ENCODE results near the gene OR2A2. TPM values are rescaled to one million over a fixed set of nuclear protein-coding genes. Genes with fewer than 3 reads are reported as not detected.

The OR2A2 gene
- polyA plus RNA-seq, 1 of the 3 experiments (the other 2 are of a cell fraction), result not detected

DNA sequence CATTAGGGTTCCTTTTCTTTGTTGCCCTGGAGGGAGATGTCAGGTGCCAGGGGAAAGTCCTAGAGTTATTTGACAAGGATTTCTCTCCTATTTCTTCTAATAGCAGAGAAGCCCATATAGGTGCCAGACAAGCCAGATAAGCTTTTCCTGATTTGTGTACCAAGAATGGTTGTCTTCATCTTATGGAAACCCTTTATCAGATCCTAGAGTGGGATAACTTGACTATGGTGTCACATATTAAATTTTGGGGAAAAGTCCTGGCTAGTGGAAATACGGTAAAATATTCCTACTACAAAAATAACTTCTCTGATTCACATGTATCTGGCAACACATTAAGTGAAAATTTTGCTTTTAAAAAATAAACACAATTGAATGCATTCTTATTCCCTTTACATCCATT lies 22.2 kb upstream of the OR2A2 start:
- H3K9me2 ChIP-seq, result no peaks in the 10 kb centered on the region
- H3K36me3 ChIP-seq (replicated peaks in 1 of 2; ENCODE audit: control insufficient read depth in 1 of 2, insufficient read depth in 2 of 2, low read length in 1 of 2), result no peaks in the 10 kb centered on the region
- no peaks in the 10 kb centered on the region for H3K79me2 ChIP-seq (ENCODE audit: insufficient read depth)
- H3K9me3 ChIP-seq, result no peaks in the 10 kb centered on the region
- H4K20me1 ChIP-seq (ENCODE audit: insufficient read depth), result no peaks in the 10 kb centered on the region
- no peaks in the 10 kb centered on the region for H3K4me1 ChIP-seq (ENCODE audit: control insufficient read depth in 1 of 2, insufficient read depth in 2 of 2, low read depth in 1 of 2, low read length in 1 of 2)
- no peak overlapping the region for H2AFZ ChIP-seq (ENCODE audit: low read depth)
- no peak overlapping the region for H3K4me2 ChIP-seq
- H3K9ac ChIP-seq, result no peak overlapping the region
- ChIA-PET POLR2A (no interaction called here), CTCF (no interaction called here)
- no peak overlapping the region for H3K27ac ChIP-seq (ENCODE audit: low read depth in 2 of 2, low read length in 1 of 2)
- 2% methylated on average over 1 of the region's 1 CpG for WGBS (ENCODE audit: low lambda C conversion rate)
- H3K27me3 ChIP-seq (ENCODE audit: insufficient read depth), result peaks cover 4% of the 10 kb centered on the region; the same call in 1 of the 2 replicates
- TF ChIP-seq RAD21 (IDR thresholded peaks at IDR 0.05; ENCODE audit: low read length) (no peak), SMC3 (IDR thresholded peaks at IDR 0.05; ENCODE audit: low read depth, low read length) (no peak), TAF1 (IDR thresholded peaks at IDR 0.05; ENCODE audit: borderline replicate concordance, low read depth, low read length) (no peak), FOXJ3 (CRISPR knock-in tag; IDR thresholded peaks at IDR 0.05) (no peak), IRF3 (IDR thresholded peaks at IDR 0.05; ENCODE audit: low read depth, low read length) (no peak), RFX5 (IDR thresholded peaks at IDR 0.05; ENCODE audit: low read length) (no peak), CHD2 (IDR thresholded peaks at IDR 0.05; ENCODE audit: low read length, partially characterized antibody) (no peak), EP300 (IDR thresholded peaks at IDR 0.05; ENCODE audit: borderline replicate concordance in 1 of 2, low read depth in 1 of 2, low read length in 1 of 2) (no peak), PBX3 (IDR thresholded peaks at IDR 0.05) (no peak), FOXM1 (IDR thresholded peaks at IDR 0.05; ENCODE audit: low read depth) (no peak), RXRA (IDR thresholded peaks at IDR 0.05; ENCODE audit: borderline replicate concordance, low read depth) (no peak)
- TF ChIP-seq, protein P1, sequence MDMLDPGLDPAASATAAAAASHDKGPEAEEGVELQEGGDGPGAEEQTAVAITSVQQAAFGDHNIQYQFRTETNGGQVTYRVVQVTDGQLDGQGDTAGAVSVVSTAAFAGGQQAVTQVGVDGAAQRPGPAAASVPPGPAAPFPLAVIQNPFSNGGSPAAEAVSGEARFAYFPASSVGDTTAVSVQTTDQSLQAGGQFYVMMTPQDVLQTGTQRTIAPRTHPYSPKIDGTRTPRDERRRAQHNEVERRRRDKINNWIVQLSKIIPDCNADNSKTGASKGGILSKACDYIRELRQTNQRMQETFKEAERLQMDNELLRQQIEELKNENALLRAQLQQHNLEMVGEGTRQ (IDR thresholded peaks at IDR 0.05; ENCODE audit: borderline replicate concordance, low read depth, low read length), result no peak
- TF ChIP-seq, protein P2, sequence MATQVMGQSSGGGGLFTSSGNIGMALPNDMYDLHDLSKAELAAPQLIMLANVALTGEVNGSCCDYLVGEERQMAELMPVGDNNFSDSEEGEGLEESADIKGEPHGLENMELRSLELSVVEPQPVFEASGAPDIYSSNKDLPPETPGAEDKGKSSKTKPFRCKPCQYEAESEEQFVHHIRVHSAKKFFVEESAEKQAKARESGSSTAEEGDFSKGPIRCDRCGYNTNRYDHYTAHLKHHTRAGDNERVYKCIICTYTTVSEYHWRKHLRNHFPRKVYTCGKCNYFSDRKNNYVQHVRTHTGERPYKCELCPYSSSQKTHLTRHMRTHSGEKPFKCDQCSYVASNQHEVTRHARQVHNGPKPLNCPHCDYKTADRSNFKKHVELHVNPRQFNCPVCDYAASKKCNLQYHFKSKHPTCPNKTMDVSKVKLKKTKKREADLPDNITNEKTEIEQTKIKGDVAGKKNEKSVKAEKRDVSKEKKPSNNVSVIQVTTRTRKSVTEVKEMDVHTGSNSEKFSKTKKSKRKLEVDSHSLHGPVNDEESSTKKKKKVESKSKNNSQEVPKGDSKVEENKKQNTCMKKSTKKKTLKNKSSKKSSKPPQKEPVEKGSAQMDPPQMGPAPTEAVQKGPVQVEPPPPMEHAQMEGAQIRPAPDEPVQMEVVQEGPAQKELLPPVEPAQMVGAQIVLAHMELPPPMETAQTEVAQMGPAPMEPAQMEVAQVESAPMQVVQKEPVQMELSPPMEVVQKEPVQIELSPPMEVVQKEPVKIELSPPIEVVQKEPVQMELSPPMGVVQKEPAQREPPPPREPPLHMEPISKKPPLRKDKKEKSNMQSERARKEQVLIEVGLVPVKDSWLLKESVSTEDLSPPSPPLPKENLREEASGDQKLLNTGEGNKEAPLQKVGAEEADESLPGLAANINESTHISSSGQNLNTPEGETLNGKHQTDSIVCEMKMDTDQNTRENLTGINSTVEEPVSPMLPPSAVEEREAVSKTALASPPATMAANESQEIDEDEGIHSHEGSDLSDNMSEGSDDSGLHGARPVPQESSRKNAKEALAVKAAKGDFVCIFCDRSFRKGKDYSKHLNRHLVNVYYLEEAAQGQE (IDR thresholded peaks at IDR 0.05; ENCODE audit: low read depth, low read length), result no peak
- H3F3A ChIP-seq (replicated peaks; ENCODE audit: insufficient read depth), result no peaks in the 10 kb centered on the region
- no peak for DNase-seq
- H3K4me3 ChIP-seq (ENCODE audit: low read depth in 2 of 2, low read length in 1 of 2), result no peak overlapping the region
